Measurements from ENCODE around the gene SEC24D. TPM values are rescaled to one million over a fixed set of nuclear protein-coding genes. Genes with fewer than 3 reads are reported as not detected.

SEC24D gene
- total and polyA plus RNA-seq, 2 donors (not counting 3 experiments of a cell fraction or from before 2014, with no cell fraction given), result 81.5 to 127 TPM

- H3K27ac ChIP-seq (ENCODE audit: insufficient read depth, low read depth, low read length), result peak overlapping the region; percentile 57
- H4K20me1 ChIP-seq (replicated peaks; ENCODE audit: control insufficient read depth, extremely low read depth, insufficient read depth, low read length), result peaks cover 3% of the 10 kb centered on the region
- ChIA-PET CTCF (interaction anchor here (0.8 to 6.4 kb wide), 18 partner anchors 9 to 196 kb away, joined by 3 to 79 read pairs (median 4); partner anchors contain the start of gene SYNPO2), POLR2A (interaction anchor here (1.3 kb wide), 1 partner anchor 23 kb away, joined by 4 read pairs; no protein-coding TSS in a partner anchor)
- H3K4me3 ChIP-seq (replicated peaks in 1 of 3; ENCODE audit: insufficient read depth in 1 of 3, low read depth in 1 of 3, low read length in 3 of 3), result no peak overlapping the region
- H3K36me3 ChIP-seq (ENCODE audit: control insufficient read depth in 2 of 2, extremely low read depth in 1 of 2, insufficient read depth in 2 of 2, low read length in 2 of 2), result peaks cover 2 to 11% of the 10 kb centered on the region in 2 experiments
- H3K4me1 ChIP-seq (ENCODE audit: control insufficient read depth, extremely low read depth, insufficient read depth, low read length), result peaks cover 33% of the 10 kb centered on the region
- no TSS peak for BruUV-seq (replicated peaks)
- peaks cover 29% of the 10 kb centered on the region for H3K79me2 ChIP-seq (ENCODE audit: control insufficient read depth, insufficient read depth, low read length)
- peak overlapping the region; percentile 14 for H3K9ac ChIP-seq (replicated peaks; ENCODE audit: extremely low read depth, insufficient read depth, low read length)
- no peaks in the 10 kb centered on the region for H3K9me1 ChIP-seq (replicated peaks; ENCODE audit: control insufficient read depth, extremely low read depth, insufficient read depth, low read length)
- DNase-seq (ENCODE audit: low read depth, low spot score) (peak; percentile 72), FAIRE-seq (peak; percentile 57)
- H3K27me3 ChIP-seq (ENCODE audit: control insufficient read depth in 2 of 2, insufficient read depth in 2 of 2, low read length in 2 of 2), result no peaks in the 10 kb centered on the region
- intact Hi-C loops (cut with micrococcal nuclease) (no loop called here), dilution Hi-C loops (cut with MboI; ENCODE audit: extremely low pct_ligation_motif_present, low sequenced_read_pairs) (no loop called here)
- no peak overlapping the region for H2AFZ ChIP-seq (ENCODE audit: low read depth, low read length)
- H3K4me2 ChIP-seq (ENCODE audit: insufficient read depth, low read length), result peak overlapping the region; percentile 55
- TF ChIP-seq POLR2A (IDR thresholded peaks at IDR 0.05; ENCODE audit: low read depth, low read length) (no peak), JUN (IDR thresholded peaks at IDR 0.05; ENCODE audit: borderline replicate concordance, insufficient read depth, insufficient read length, low read depth) (no peak), GATA2 (IDR thresholded peaks at IDR 0.05; ENCODE audit: insufficient read depth, insufficient read length, low read depth, low read length) (no peak), MYC (IDR thresholded peaks at IDR 0.05; ENCODE audit: low read depth, low read length) (no peak), POLR2AphosphoS5 (IDR thresholded peaks at IDR 0.05; ENCODE audit: insufficient read depth, low read depth, low read length) (no peak), EZH2 (IDR thresholded peaks at IDR 0.05; ENCODE audit: borderline replicate concordance, low read depth, low read length, severe bottlenecking) (no peak), CTCF (IDR thresholded peaks at IDR 0.05; ENCODE audit: extremely low read depth in 1 of 2, insufficient read depth in 1 of 2, low read depth in 1 of 2, low read length in 2 of 2) (no peak), FOS (IDR thresholded peaks at IDR 0.05; ENCODE audit: borderline replicate concordance, insufficient read depth, low read length) (no peak)
- no peaks in the 10 kb centered on the region for H3K9me3 ChIP-seq (replicated peaks; ENCODE audit: control insufficient read depth, insufficient read depth, low read length)
These were observed 61.6 kb downstream of the SEC24D start for GRCh38 chr4:118774321-118774720.
